GM18951 (cell line): ENCODE data around the gene USH2A.

ENCODE experiments used
- POLR2A ChIP-seq: IDR thresholded peaks from 4 replicates; pipeline ENCODE4 v1.6.1; 2011; ENCODE audit warnings: mild to moderate bottlenecking; ENCODE audit not compliant: insufficient read length, insufficient read depth; ENCODE audit errors: extremely low read depth
- in situ Hi-C: fragments of 300-500 bp; cut with MboI; formaldehyde crosslinking; loops from one replicate; pipeline ENCODE4 v1.12.0; 2022; ENCODE audit warnings: low sequenced_read_pairs, mixed read lengths, inconsistent platforms; ENCODE audit not compliant: unreplicated experiment

Gene USH2A

GRCh38 chr1:215905493-215906115, 517.6 kb downstream of the USH2A start:
- in situ Hi-C loops, result no loop called here
- TF ChIP-seq POLR2A, result no peak

- no peak for TF ChIP-seq POLR2A
- in situ Hi-C loops, result no loop called here
Observed at GRCh38 chr1:215900684-215901083, 522.6 kb downstream of the USH2A start.

- no peak for TF ChIP-seq POLR2A
- in situ Hi-C loops, result no loop called here
Observed at GRCh38 chr1:215899901-215900300, 523.3 kb downstream of the USH2A start.

GRCh38 chr1:215895893-215896292, 527.4 kb downstream of the USH2A start:
- TF ChIP-seq POLR2A, result no peak
- in situ Hi-C loops, result no loop called here

DNA sequence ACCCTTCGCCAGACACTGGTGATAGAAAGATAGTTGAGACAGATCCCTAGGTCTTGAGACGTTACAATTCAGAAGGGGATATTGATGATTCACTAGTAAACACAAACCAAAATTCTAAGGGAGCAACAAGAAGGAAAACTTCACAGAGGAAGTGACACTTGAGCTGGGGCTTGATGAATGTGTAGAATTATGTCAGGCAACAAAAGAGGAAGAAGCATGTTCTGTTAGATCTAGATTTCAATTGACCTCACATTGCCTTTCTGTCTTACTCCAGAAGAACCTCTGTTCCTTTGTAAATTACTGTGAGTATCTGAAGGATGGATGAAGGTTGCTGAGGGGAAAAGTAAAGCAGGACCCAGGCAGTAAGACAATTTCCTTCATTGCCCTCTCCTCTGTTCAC, 528.0 kb downstream of the USH2A start:
- in situ Hi-C loops, result no loop called here
- TF ChIP-seq POLR2A, result no peak

GRCh38 chr1:215894617-215895016, 528.6 kb downstream of the USH2A start:
- in situ Hi-C loops, result no loop called here

DNA sequence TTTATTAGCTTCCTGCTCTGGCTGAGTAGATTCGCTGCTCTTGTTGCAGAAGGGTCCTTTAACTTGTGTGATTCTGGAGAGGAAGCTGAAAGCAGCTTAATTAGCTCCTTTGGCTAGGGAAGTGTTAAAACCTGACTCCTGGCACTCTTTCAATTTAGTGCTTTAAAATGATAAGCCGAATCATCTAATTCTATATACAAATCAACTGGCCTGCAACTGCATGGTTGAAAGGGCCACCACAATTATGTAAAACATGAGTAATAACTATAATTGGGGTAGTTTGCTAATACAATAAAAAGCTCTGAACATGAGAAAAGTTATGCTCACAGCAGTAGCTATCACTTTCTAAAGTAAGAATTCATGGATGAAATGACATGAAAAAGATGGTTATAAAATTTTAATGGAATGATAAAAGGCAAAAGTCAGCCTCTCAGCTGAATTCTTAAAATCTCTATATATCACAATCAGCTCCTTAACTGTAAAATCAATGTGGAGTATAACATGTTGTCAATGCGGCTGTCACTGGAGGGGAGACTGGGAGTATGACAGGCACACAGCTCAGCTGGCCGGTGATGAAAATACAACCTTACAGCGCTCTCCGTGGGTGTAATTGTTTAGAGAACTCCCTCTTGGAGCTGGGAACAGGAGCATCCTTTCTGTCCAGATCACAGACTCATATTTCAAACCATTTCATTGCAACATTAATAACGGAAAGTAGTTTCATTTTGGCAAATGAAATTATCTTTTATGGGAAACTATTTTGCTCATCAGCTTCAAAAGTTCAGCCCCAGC, 531.8 kb downstream of the USH2A start:
- TF ChIP-seq POLR2A, result no peak
- in situ Hi-C loops, result no loop called here

More at GRCh38 chr1:215894617-215895016, 528.6 kb downstream of the USH2A start:
- no peak for TF ChIP-seq POLR2A

DNA sequence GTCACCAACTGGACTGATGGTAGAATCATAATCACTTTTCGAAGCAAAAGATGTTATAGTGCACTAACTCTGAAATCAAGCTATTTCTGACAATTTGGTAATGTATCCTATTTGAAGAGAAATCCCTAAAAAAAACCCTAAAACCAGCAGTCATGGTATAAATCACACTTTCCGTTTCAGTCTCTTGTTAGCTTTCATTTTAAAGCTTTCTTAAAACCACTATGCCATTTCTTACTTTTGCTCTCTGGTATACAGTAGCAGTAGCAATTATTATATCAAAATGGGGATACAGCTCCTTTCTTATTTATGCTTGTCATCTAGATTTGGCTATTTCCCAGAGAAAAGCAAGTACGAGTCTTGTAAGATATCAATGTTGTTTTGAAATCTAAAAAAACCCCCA, 532.8 kb downstream of the USH2A start:
- in situ Hi-C loops, result no loop called here
- no peak for TF ChIP-seq POLR2A

DNA sequence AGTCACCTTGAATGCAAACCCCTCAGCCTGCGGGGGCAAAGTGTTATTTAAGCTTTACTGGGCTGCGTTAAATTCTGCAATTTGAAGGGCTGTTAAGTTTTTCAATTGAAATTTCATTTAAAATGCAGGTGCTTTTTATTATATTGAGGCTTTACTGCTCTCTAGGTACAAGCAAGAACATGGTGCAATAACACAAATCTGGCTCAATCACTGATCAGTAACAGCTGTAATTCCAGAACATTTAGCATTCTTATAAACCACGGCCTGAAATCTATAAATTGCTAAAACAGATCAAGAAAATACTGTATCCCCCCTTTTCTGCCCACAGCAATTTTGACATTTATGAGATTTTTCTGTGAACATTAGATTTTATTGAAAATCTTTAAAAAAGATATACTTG, 533.4 kb downstream of the USH2A start:
- no peak for TF ChIP-seq POLR2A

DNA sequence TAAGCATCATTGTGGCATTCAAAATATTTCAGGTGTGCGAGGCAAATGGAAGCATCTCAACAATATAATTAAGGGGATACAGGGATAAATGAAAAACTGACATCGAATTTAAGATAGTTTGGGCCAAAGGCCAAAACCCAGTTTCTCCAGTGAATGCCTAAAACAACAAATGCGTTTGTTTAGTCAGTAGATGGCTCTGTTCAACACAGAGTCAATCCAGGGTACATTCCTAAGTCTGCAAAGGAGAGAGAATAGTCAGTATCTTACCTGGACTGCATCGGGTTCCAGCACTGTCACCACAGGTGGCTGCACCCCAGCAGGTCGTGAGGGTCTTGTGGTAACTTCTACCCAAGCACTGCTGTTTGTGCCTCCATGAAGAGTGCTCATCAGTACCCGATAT, 535.1 kb downstream of the USH2A start:
- TF ChIP-seq POLR2A, result no peak

More for the DNA sequence above, 533.4 kb downstream of the USH2A start:
- in situ Hi-C loops, result no loop called here

GRCh38 chr1:215887627-215888026, 535.6 kb downstream of the USH2A start:
- in situ Hi-C loops, result no loop called here
- no peak for TF ChIP-seq POLR2A

More for the DNA sequence above, 535.1 kb downstream of the USH2A start:
- in situ Hi-C loops, result no loop called here

- no peak for TF ChIP-seq POLR2A
- in situ Hi-C loops, result no loop called here
Observed at GRCh38 chr1:215883004-215883403, 540.2 kb downstream of the USH2A start.

DNA sequence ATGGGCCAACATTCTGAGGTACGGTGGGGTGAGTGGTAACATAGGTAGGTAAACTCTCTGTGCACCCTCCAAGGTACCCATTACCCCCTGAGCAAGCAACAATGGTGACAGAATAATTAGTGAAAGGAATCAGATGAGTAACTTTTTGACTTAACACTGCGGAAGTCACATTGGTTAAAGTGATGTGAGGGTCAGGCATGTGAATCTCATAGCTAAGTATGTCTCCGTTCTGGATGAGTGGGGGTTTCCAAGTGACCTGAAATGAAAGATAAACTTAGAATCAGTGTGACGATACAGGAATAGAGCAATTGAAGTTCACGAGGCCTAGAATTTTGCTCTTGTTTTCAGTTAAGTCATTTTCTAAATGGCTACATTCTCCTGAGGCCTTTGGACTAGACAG, 544.4 kb downstream of the USH2A start:
- in situ Hi-C loops, result no loop called here
- no peak for TF ChIP-seq POLR2A

DNA sequence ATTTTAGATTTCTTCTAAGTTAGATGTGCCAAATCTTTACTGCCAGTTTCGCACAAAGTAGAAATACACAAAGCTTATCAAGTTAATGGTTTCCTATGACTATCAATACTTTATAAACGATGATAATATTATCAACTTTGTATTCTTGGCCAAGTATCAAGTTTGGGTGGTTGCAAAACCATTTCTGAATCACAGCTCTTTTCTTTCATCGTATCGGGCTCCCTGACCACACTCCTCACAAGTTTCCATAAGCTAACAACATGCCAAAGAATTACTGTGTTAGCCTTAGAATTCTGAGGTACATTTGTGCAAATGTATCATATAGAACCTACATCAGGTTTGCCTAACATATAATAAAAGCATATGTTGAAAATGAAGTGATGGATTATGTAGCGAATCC, 545.1 kb downstream of the USH2A start:
- no peak for TF ChIP-seq POLR2A
- in situ Hi-C loops, result no loop called here
